ENCODE measurements around the gene PCDH10. TPM values are rescaled to one million over a fixed set of nuclear protein-coding genes. Genes with fewer than 3 reads are reported as not detected.

The PCDH10 gene
- total RNA-seq, 1 experiment from 2014 or later = not detected

DNA sequence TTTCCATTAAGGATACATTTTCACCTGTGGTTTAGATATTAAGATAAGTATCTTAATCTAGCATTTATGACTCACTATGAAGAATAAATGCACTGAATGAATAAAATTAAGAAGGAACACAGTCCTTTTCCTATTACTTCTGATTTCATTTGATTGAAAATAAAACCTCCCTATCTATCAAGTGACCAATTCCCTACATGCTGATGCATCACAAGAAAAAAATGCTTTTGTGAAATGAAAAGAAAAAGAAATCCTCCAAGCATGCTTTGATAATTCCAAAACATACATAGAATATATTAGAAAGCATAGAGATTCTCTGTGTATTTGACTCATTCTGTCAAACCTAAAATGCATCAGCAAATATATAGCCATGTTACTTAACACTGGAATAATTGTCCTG is 37.1 kb downstream of the PCDH10 start:
- CTCF ChIA-PET = no interaction called here

DNA sequence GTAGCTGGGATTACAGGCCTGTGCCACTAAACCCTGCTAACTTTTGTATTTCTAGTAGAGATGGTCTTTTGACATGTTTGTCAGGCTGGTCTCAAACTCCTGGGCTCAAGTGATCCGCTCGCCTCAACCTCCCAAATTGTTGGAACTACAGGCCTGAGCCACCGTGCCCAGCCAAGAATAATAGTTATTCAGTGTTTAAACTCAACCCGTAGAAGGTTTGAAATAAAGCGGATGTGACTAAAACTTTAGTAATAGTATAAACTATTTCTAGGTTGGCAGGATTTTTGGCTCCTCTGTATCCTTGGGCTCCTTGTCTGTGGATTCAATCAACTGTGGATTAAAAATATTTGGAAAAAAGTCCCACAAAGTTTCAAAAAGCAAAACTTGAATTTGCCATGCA is 37.8 kb downstream of the PCDH10 start:
- H3K4me3 ChIP-seq = no peak overlapping the region
- no peak overlapping the region for H2AFZ ChIP-seq
- H3K4me1 ChIP-seq (replicated peaks; ENCODE audit: insufficient read depth) = no peaks in the 10 kb centered on the region
- no peaks in the 10 kb centered on the region for H3K36me3 ChIP-seq (ENCODE audit: low read depth)
- no peaks in the 10 kb centered on the region for H3K9me2 ChIP-seq (ENCODE audit: insufficient read depth)
- no peaks in the 10 kb centered on the region for H3K27me3 ChIP-seq (ENCODE audit: insufficient read depth, low read depth)
- intact Hi-C loops (cut with micrococcal nuclease; ENCODE audit: unreplicated experiment) = no loop called here
- H3K4me2 ChIP-seq = no peak overlapping the region
- no TSS peak for BruUV-seq (replicated peaks)
- no peaks in the 10 kb centered on the region for H3K9me3 ChIP-seq (ENCODE audit: insufficient read depth, low read depth)
- DNase-seq = no peak
- CTCF ChIA-PET = no interaction called here
- H3K79me2 ChIP-seq (ENCODE audit: low read depth) = no peaks in the 10 kb centered on the region
- no peaks in the 10 kb centered on the region for H4K20me1 ChIP-seq (ENCODE audit: insufficient read depth)
- POLR2A ChIA-PET (ENCODE audit: unreplicated experiment) = no interaction called here
- H3F3A ChIP-seq (ENCODE audit: insufficient read depth, low read depth) = no peaks in the 10 kb centered on the region
- TF ChIP-seq EZH2 (IDR thresholded peaks at IDR 0.05; ENCODE audit: low read depth) = no peak
- TF ChIP-seq, protein P1, sequence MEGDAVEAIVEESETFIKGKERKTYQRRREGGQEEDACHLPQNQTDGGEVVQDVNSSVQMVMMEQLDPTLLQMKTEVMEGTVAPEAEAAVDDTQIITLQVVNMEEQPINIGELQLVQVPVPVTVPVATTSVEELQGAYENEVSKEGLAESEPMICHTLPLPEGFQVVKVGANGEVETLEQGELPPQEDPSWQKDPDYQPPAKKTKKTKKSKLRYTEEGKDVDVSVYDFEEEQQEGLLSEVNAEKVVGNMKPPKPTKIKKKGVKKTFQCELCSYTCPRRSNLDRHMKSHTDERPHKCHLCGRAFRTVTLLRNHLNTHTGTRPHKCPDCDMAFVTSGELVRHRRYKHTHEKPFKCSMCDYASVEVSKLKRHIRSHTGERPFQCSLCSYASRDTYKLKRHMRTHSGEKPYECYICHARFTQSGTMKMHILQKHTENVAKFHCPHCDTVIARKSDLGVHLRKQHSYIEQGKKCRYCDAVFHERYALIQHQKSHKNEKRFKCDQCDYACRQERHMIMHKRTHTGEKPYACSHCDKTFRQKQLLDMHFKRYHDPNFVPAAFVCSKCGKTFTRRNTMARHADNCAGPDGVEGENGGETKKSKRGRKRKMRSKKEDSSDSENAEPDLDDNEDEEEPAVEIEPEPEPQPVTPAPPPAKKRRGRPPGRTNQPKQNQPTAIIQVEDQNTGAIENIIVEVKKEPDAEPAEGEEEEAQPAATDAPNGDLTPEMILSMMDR (conservative IDR thresholded peaks at IDR 0.05) = no peak
- no peak overlapping the region for H3K27ac ChIP-seq

More for the DNA sequence above, 37.1 kb downstream of the PCDH10 start:
- Histone ChIP-seq H3K27ac (no peak overlapping the region), H3K9me3 (ENCODE audit: insufficient read depth, low read depth) (no peaks in the 10 kb centered on the region), H3K9me2 (ENCODE audit: insufficient read depth) (no peaks in the 10 kb centered on the region), H3K79me2 (ENCODE audit: low read depth) (no peaks in the 10 kb centered on the region), H3F3A (ENCODE audit: insufficient read depth, low read depth) (no peaks in the 10 kb centered on the region), H3K4me1 (replicated peaks; ENCODE audit: insufficient read depth) (no peaks in the 10 kb centered on the region), H3K36me3 (ENCODE audit: low read depth) (no peaks in the 10 kb centered on the region), H3K4me2 (no peak overlapping the region), H3K4me3 (no peak overlapping the region), H3K27me3 (ENCODE audit: insufficient read depth, low read depth) (no peaks in the 10 kb centered on the region), H4K20me1 (ENCODE audit: insufficient read depth) (no peaks in the 10 kb centered on the region), H2AFZ (no peak overlapping the region)
- no TSS peak for BruUV-seq (replicated peaks)
- TF ChIP-seq, protein P1 (conservative IDR thresholded peaks at IDR 0.05) = no peak
- TF ChIP-seq EZH2 (IDR thresholded peaks at IDR 0.05; ENCODE audit: low read depth) = no peak
- no peak for DNase-seq
- intact Hi-C loops (cut with micrococcal nuclease; ENCODE audit: unreplicated experiment) = no loop called here
- POLR2A ChIA-PET (ENCODE audit: unreplicated experiment) = no interaction called here

DNA sequence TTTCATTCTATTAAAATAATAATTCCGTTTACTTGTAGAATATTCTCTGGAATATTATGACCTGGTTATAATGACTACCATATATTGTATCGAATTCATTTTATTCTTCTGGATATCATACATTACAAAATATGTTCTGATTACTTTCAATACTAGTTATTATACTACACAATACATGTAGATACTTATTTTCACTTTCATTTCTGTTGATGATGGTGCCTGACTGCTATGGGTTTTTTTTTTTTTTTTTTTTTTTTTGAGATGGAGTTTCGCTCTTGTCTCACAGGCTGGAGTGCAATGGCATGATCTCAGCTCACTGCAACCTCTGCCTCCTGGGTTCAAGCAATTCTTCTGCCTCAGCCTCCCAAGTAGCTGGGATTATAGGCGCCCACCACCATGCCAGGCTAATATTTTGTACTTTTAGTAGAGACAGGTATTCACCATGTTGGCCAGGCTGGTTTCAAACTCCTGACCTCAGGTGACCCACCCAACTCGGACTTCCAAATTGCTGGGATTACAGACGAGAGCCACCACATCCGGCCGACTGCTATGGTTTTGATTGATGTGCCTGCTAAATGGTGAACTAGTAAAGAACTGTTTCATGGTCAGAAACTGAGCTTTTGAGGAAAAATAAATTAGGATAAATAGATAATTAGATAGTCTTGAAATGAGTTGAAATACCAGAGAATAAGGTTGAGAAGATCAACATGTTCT is 39.5 kb downstream of the PCDH10 start:
- no peaks in the 10 kb centered on the region for H3K9me3 ChIP-seq (ENCODE audit: insufficient read depth, low read depth)
- ChIA-PET POLR2A (ENCODE audit: unreplicated experiment) (no interaction called here), CTCF (no interaction called here)
- no peak overlapping the region for H3K4me2 ChIP-seq
- TF ChIP-seq, protein P1 (conservative IDR thresholded peaks at IDR 0.05) = no peak
- no peak for TF ChIP-seq EZH2 (IDR thresholded peaks at IDR 0.05; ENCODE audit: low read depth)
- no peaks in the 10 kb centered on the region for H3F3A ChIP-seq (ENCODE audit: insufficient read depth, low read depth)
- no peaks in the 10 kb centered on the region for H3K9me2 ChIP-seq (ENCODE audit: insufficient read depth)
- H2AFZ ChIP-seq = no peak overlapping the region
- H3K36me3 ChIP-seq (ENCODE audit: low read depth) = no peaks in the 10 kb centered on the region
- intact Hi-C loops (cut with micrococcal nuclease; ENCODE audit: unreplicated experiment) = no loop called here
- BruUV-seq (replicated peaks) = no TSS peak
- no peaks in the 10 kb centered on the region for H3K4me1 ChIP-seq (replicated peaks; ENCODE audit: insufficient read depth)
- no peak overlapping the region for H3K27ac ChIP-seq
- H3K79me2 ChIP-seq (ENCODE audit: low read depth) = no peaks in the 10 kb centered on the region
- DNase-seq = no peak
- no peaks in the 10 kb centered on the region for H3K27me3 ChIP-seq (ENCODE audit: insufficient read depth, low read depth)
- no peaks in the 10 kb centered on the region for H4K20me1 ChIP-seq (ENCODE audit: insufficient read depth)
- H3K4me3 ChIP-seq = no peak overlapping the region

All from PC-9 (cell line).